Right lobe of liver (tissue), 6 donors: ENCODE results near the gene TGFA. TPM values are rescaled to one million over a fixed set of nuclear protein-coding genes. Genes with fewer than 3 reads are reported as not detected.

Experiments used
- ATAC-seq, 4 donors: fragments of 200-7000 bp; cut with Tn5 transposase; one replicate each; pipeline ENCODE4 v1.9.1; 2020; ENCODE audit warnings: mild to moderate bottlenecking in 4 of 4, moderate library complexity in 4 of 4
- DNase-seq, 3 donors: peaks; one replicate each; pipeline ENCODE4 v3.0.0-alpha.2; 2020
- H3K27ac ChIP-seq, 3 donors: fragments of 200-600 bp; one replicate each; pipeline ENCODE4 v1.8.0; 2022
- H3K27me3 ChIP-seq, 2 donors: fragments of 200-600 bp; one replicate each; pipeline ENCODE4 v1.8.0; 2022
- H3K36me3 ChIP-seq, 4 donors: fragments of 200-600 bp; sonication (generic) in 1 of 4; one replicate each; pipeline versions ENCODE4 v1.5.1 to v1.8.0; 2017 to 2022; ENCODE audit warnings: control low read depth in 1 of 4
- H3K4me1 ChIP-seq, 4 donors: fragments of 200-600 bp; sonication (generic) in 1 of 4; one replicate each; pipeline versions ENCODE4 v1.5.1 to v1.8.0; 2017 to 2022; ENCODE audit warnings: control low read depth in 1 of 4
- H3K4me3 ChIP-seq, 3 donors: fragments of 200-600 bp; one replicate each; pipeline ENCODE4 v1.8.0; 2022
- H3K9me3 ChIP-seq, 4 donors: fragments of 200-600 bp; sonication (generic) in 1 of 4; one replicate each; pipeline versions ENCODE4 v1.5.1 to v1.8.0; 2017 to 2022; ENCODE audit warnings: control low read depth in 1 of 4
- POLR2A ChIP-seq: fragments of 450-650 bp; IDR thresholded peaks from one replicate; pipeline ENCODE4 v1.6.1; 2017; ENCODE audit warnings: antibody characterized with exemption, mild to moderate bottlenecking
- WGBS: methylation state at CpG from one replicate; pipeline ENCODE4 v1.1.6; 2018; ENCODE audit warnings: low coverage, low lambda C conversion rate; ENCODE audit not compliant: insufficient coverage; ENCODE audit errors: missing lambda C conversion rate; 5-methylcytosine and 5-hydroxymethylcytosine counted together
- intact Hi-C, 2 donors: fragments of 100-400 bp; cut with DNase I; formaldehyde crosslinking; loops; one replicate each; pipeline versions ENCODE4 v1.11.2 to v1.14.1; 2022
- total RNA-seq, 6 experiments: library from RNA; depleted of rRNA in 2 of 6; stranded (reverse); fragments of >200 nt in 2 of 6; fragmentation: NEBNext Ultra II Directional in 3 of 6; extraction: Animal tissue kit (Norgen Biotek cat#: 25700) in 3 of 6; gene quantifications; one replicate each; pipeline versions ENCODE4 v1.1.0 to v1.2.4, GENCODE V29; 2016 to 2023
- TF ChIP-seq, protein P1 (sequence below), 4 donors: fragments of 200-600 bp in 3 of 4; fragments of 450-650 bp in 1 of 4; IDR thresholded peaks; one replicate each; pipeline versions ENCODE4 v1.5.1 to v1.8.0; 2016 to 2022; ENCODE audit warnings: antibody characterized with exemption in 4 of 4, mild to moderate bottlenecking in 2 of 4
- donor health status: DM: no; HTN: yes; CAD: no.
- donor health status: DM: no; HTN: no; CAD: no.
- donor health status: DM: no; HTN: no; CAD: no.
- donor health status: DM: no; HTN: yes; CAD: no.
- donor health status: DM: no; HTN: yes; CAD: no.

Gene TGFA
- total RNA-seq, 6 experiments from 2014 or later, result 2.1 to 5.1 (median 4.4) TPM

GRCh38 chr2:70526126-70526525 lies 27.5 kb downstream of the TGFA start:
- ATAC-seq, result no peak
- intact Hi-C loops, result no loop called here
- DNase-seq, result no peak
- 59% methylated on average over 3 of the region's 3 CpGs for WGBS
- TF ChIP-seq POLR2A, result no peak
- TF ChIP-seq, protein P1, sequence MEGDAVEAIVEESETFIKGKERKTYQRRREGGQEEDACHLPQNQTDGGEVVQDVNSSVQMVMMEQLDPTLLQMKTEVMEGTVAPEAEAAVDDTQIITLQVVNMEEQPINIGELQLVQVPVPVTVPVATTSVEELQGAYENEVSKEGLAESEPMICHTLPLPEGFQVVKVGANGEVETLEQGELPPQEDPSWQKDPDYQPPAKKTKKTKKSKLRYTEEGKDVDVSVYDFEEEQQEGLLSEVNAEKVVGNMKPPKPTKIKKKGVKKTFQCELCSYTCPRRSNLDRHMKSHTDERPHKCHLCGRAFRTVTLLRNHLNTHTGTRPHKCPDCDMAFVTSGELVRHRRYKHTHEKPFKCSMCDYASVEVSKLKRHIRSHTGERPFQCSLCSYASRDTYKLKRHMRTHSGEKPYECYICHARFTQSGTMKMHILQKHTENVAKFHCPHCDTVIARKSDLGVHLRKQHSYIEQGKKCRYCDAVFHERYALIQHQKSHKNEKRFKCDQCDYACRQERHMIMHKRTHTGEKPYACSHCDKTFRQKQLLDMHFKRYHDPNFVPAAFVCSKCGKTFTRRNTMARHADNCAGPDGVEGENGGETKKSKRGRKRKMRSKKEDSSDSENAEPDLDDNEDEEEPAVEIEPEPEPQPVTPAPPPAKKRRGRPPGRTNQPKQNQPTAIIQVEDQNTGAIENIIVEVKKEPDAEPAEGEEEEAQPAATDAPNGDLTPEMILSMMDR (IDR thresholded peaks at IDR 0.05), result no peak
- Histone ChIP-seq H3K4me3 (no peak overlapping the region), H3K4me1 (peaks cover 0 to 4% (median 0%) of the 10 kb centered on the region in 4 donors), H3K9me3 (no peaks in the 10 kb centered on the region), H3K27me3 (no peaks in the 10 kb centered on the region), H3K27ac (no peak overlapping the region), H3K36me3 (no peaks in the 10 kb centered on the region)

GRCh38 chr2:70525032-70525431 lies 28.6 kb downstream of the TGFA start:
- no peak for TF ChIP-seq POLR2A
- TF ChIP-seq, protein P1 (IDR thresholded peaks at IDR 0.05), result no peak
- Histone ChIP-seq H3K4me3 (no peak overlapping the region), H3K4me1 (peaks cover 0 to 4% (median 0%) of the 10 kb centered on the region in 4 donors), H3K27ac (peak overlapping the region in 1 of 3 donors; percentile 63), H3K9me3 (no peaks in the 10 kb centered on the region), H3K27me3 (no peaks in the 10 kb centered on the region), H3K36me3 (no peaks in the 10 kb centered on the region)
- DNase-seq (no peak), ATAC-seq (peak in 1 of 4 donors; percentile 38)
- intact Hi-C loops, result no loop called here
- no CpG with 5 or more reads among the region's 1 CpG for WGBS

DNA sequence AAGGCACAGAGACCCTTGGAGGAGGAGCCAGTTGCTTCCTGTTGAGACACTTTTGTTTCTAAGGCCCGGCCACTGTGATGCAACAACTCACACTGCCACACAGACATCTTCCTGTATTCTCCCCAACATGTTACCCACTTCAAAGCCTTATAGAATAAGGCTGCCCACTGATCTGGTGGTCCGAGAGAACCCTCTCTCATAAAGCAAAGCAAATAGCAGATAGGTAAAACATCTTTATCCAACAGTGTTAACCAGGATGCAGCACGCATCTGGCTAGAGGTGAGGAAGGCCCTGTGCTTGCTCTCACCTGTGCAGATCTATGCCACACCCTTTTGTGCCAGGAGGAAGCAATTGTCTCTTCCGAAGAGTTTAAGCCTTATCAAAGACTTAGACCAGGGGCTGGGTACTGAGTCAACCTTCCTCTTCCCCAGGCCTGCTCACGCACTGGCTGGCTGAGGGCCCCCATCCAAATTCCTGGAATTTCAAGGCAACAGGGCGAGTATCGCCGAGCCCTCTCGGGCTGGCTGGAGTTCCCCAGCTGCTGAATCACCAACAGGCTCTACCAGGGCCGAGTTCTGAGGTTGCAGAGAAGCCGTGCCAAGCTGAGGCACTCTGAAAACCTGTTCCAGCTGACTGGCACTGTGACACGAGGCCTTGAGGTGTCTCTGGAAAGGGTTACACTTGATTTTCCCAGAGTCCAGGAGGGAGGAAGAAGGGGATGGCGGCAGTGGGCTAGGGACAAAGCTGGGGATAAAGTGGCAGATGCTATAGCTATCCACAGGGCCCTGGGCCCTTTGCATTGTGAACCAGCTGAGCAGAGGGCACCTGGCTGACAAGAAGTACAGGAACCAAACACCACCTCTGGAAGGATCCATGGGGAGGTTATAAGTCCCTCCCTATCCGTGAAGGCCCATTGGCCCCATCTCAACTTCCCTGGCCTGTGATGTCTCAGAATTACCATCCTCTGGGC lies 29.3 kb downstream of the TGFA start:
- intact Hi-C loops, result no loop called here
- Histone ChIP-seq H3K36me3 (no peaks in the 10 kb centered on the region), H3K9me3 (no peaks in the 10 kb centered on the region), H3K27ac (peak overlapping the region in 2 of 3 donors; percentile 12 to 63), H3K4me3 (no peak overlapping the region), H3K27me3 (no peaks in the 10 kb centered on the region), H3K4me1 (peaks cover 0 to 4% (median 0%) of the 10 kb centered on the region in 4 donors)
- TF ChIP-seq, protein P1 (IDR thresholded peaks at IDR 0.05), result no peak
- no peak for TF ChIP-seq POLR2A
- ATAC-seq (peak; percentile 34 to 79 (median 60)), DNase-seq (peak; percentile 53 to 66 (median 61))
- 52% methylated on average over 12 of the region's 14 CpGs for WGBS

GRCh38 chr2:70523672-70523995 lies 30.0 kb downstream of the TGFA start:
- Histone ChIP-seq H3K36me3 (no peaks in the 10 kb centered on the region), H3K27ac (peak overlapping the region in 1 of 3 donors; percentile 12), H3K4me1 (peaks cover 0 to 4% (median 0%) of the 10 kb centered on the region in 4 donors), H3K27me3 (no peaks in the 10 kb centered on the region), H3K4me3 (no peak overlapping the region), H3K9me3 (no peaks in the 10 kb centered on the region)
- no peak for TF ChIP-seq POLR2A
- TF ChIP-seq, protein P1 (IDR thresholded peaks at IDR 0.05), result no peak
- ATAC-seq (peak in 2 of 4 donors; percentile 14 to 70), DNase-seq (no peak)
- intact Hi-C loops, result no loop called here
